GM12878 (cell line): ENCODE results near the gene ATG14. TPM values are rescaled to one million over a fixed set of nuclear protein-coding genes. Genes with fewer than 3 reads are reported as not detected.

Experiments used
- ATAC-seq: fragments of 200-7000 bp; cut with Tn5 transposase; 3 replicates; pipeline ENCODE4 v1.9.1; 2020; ENCODE audit warnings: mild to moderate bottlenecking, moderate library complexity
- BruUV-seq: library from RNA; stranded (reverse); fragments of 400-500 nt; replicated peaks from 2 replicates; lab custom pipeline; 2021; lab: Mats Ljungman, UMichigan
- CTCF ChIA-PET: fragments of 300-600 bp; sonication (Branson Sonifier 250); formaldehyde crosslinking; extraction: SDS; loops from one replicate; lab custom pipeline; 2021; ENCODE audit warnings: inconsistent platforms; lab: Yijun Ruan, JAX
- POLR2A ChIA-PET: fragments of 350-600 bp; formaldehyde crosslinking; extraction: SDS; loops from one replicate; lab custom pipeline; 2021; ENCODE audit warnings: inconsistent platforms; lab: Charles Lee
- RAD21 ChIA-PET: fragments of 300-600 bp; sonication (Branson Sonifier 250); formaldehyde crosslinking; loops from one replicate; lab custom pipeline; 2023; ENCODE audit warnings: antibody characterized with exemption; ENCODE audit not compliant: unreplicated experiment; lab: Charles Lee
- SMC1A ChIA-PET: fragments of 300-600 bp; sonication (Branson Sonifier 250); formaldehyde crosslinking; loops from one replicate; lab custom pipeline; 2023; ENCODE audit not compliant: unreplicated experiment, uncharacterized antibody; lab: Charles Lee
- DNase-seq: peaks from one replicate; pipeline ENCODE4 v3.0.0-alpha.2; 2011; ENCODE audit warnings: low read depth, low spot score
- FAIRE-seq: peaks from 3 replicates; lab custom pipeline; 2011; peaks lifted over from hg19 to GRCh38; lab: Jason Lieb, UNC
- H2AFZ ChIP-seq: 2 replicates; pipeline ENCODE4 v1.6.0; 2011; ENCODE audit warnings: low read depth, low read length, control low read depth; ENCODE audit not compliant: control insufficient read depth
- H3K27ac ChIP-seq: 2 replicates; pipeline ENCODE4 v1.5.1; 2011; ENCODE audit warnings: control low read depth; ENCODE audit not compliant: control insufficient read depth, insufficient read depth
- H3K27me3 ChIP-seq, 2 experiments: replicated peaks in 1 of 2; 2 replicates each; pipeline versions ENCODE4 v1.6.0 to v1.6.1; 2011; ENCODE audit warnings: low read length in 1 of 2; ENCODE audit not compliant: control insufficient read depth in 2 of 2, insufficient read depth in 2 of 2
- H3K36me3 ChIP-seq, 2 experiments: 2 replicates each; pipeline ENCODE4 v1.5.1; 2011; ENCODE audit warnings: low read length in 1 of 2; ENCODE audit not compliant: control insufficient read depth in 2 of 2, insufficient read depth in 2 of 2
- H3K4me1 ChIP-seq: 2 replicates; pipeline ENCODE4 v1.6.1; 2011; ENCODE audit warnings: mild to moderate bottlenecking, low read length, moderate library complexity, mixed read lengths; ENCODE audit not compliant: control insufficient read depth, insufficient read depth
- H3K4me2 ChIP-seq: 2 replicates; pipeline ENCODE4 v1.6.0; 2011; ENCODE audit warnings: control low read depth; ENCODE audit not compliant: control insufficient read depth, insufficient read depth
- H3K4me3 ChIP-seq: fragments of 200-600 bp; sonication (generic); 2 replicates; pipeline ENCODE4 v1.5.1; 2016
- H3K79me2 ChIP-seq: 2 replicates; pipeline ENCODE4 v1.6.0; 2011; ENCODE audit warnings: low read length; ENCODE audit not compliant: control insufficient read depth, insufficient read depth
- H3K9ac ChIP-seq: 2 replicates; pipeline ENCODE4 v1.8.0; 2011; ENCODE audit warnings: low read length, control low read depth, mixed read lengths; ENCODE audit not compliant: control insufficient read depth, insufficient read depth
- H3K9me3 ChIP-seq: replicated peaks from 3 replicates; pipeline ENCODE4 v1.5.1; 2011; ENCODE audit warnings: mild to moderate bottlenecking, low read length; ENCODE audit not compliant: control insufficient read depth, insufficient read depth
- H4K20me1 ChIP-seq: 2 replicates; pipeline ENCODE4 v1.6.0; 2011; ENCODE audit not compliant: control insufficient read depth, insufficient read depth
- CBX5 ChIP-seq: sonication (generic); IDR thresholded peaks from 2 replicates; pipeline ENCODE4 v1.6.1; 2016; ENCODE audit warnings: low read depth, moderate library complexity, mild to moderate bottlenecking, inconsistent platforms
- EGR1 ChIP-seq, 2 experiments: IDR thresholded peaks; 1 replicate in 1 of 2; 2 replicates in 1 of 2; pipeline ENCODE4 v1.6.1; 2011 to 2012; ENCODE audit warnings: low read depth in 2 of 2, low read length in 2 of 2, borderline replicate concordance in 1 of 2, mild to moderate bottlenecking in 1 of 2, moderate library complexity in 1 of 2
- GATAD2B ChIP-seq: fragments of 450-650 bp; conservative IDR thresholded peaks from 2 replicates; pipeline ENCODE4 v1.6.1; 2017; ENCODE audit warnings: low read depth, mild to moderate bottlenecking, moderate library complexity
- HDAC6 ChIP-seq: fragments of 200-600 bp; sonication (generic); IDR thresholded peaks from one replicate; pipeline ENCODE4 v1.8.0; 2017; ENCODE audit warnings: antibody characterized with exemption; ENCODE audit not compliant: unreplicated experiment
- HDGF ChIP-seq: fragments of 450-650 bp; IDR thresholded peaks from 2 replicates; pipeline ENCODE4 v1.6.1; 2016; ENCODE audit warnings: antibody characterized with exemption
- IRF4 ChIP-seq: IDR thresholded peaks from 2 replicates; pipeline ENCODE4 v1.6.1; 2011; ENCODE audit warnings: low read depth, low read length
- MAX ChIP-seq: IDR thresholded peaks from 2 replicates; pipeline ENCODE4 v1.6.1; 2012; ENCODE audit warnings: low read depth, low read length, improper control_type of control experiment
- MEF2B ChIP-seq: fragments of 450-650 bp; IDR thresholded peaks from 2 replicates; pipeline ENCODE4 v1.6.1; 2018; ENCODE audit warnings: mild to moderate bottlenecking, moderate library complexity; ENCODE audit not compliant: partially characterized antibody, poor library complexity, severe bottlenecking
- RUNX3 ChIP-seq: IDR thresholded peaks from 2 replicates; pipeline ENCODE4 v1.6.1; 2012; ENCODE audit warnings: low read length, inconsistent platforms
- SKIL ChIP-seq: fragments of 450-650 bp; IDR thresholded peaks from 2 replicates; pipeline ENCODE4 v1.6.1; 2017; ENCODE audit warnings: mild to moderate bottlenecking, low read depth, inconsistent platforms; ENCODE audit not compliant: poor library complexity, severe bottlenecking
- SREBF2 ChIP-seq: IDR thresholded peaks from 2 replicates; pipeline ENCODE4 v1.6.1; 2012; ENCODE audit warnings: mild to moderate bottlenecking, low read length
- ZNF24 ChIP-seq: fragments of 450-650 bp; IDR thresholded peaks from 2 replicates; pipeline ENCODE4 v1.6.1; 2017; ENCODE audit warnings: antibody characterized with exemption, mild to moderate bottlenecking
- ZNF384 ChIP-seq: IDR thresholded peaks from 2 replicates; pipeline ENCODE4 v1.6.1; 2012; ENCODE audit warnings: low read depth, mild to moderate bottlenecking, low read length, improper control_type of control experiment, borderline replicate concordance
- in situ Hi-C: fragments of 300-500 bp; cut with MboI; formaldehyde crosslinking; loops from 9 replicates; pipeline ENCODE4 v1.14.3; 2018; ENCODE audit warnings: mixed read lengths
- intact Hi-C: fragments of 100-400 bp; cut with micrococcal nuclease; formaldehyde crosslinking; loops from one replicate; pipeline ENCODE4 v1.14.2; 2022; ENCODE audit not compliant: unreplicated experiment
- polyA plus RNA-seq, 11 experiments: library from polyadenylated mRNA; depleted of rRNA in 4 of 11; unstranded in 6 of 11; stranded (reverse) in 5 of 11; fragments of >200 nt; fragmentation: Nextera tagmentation in 4 of 11; fragmentation: Illumina TruSeq in 1 of 11; extraction: Ambion mirVana in 4 of 11; extraction: Trizol in 1 of 11; gene quantifications; 1 replicate in 1 of 11; 2 replicates in 10 of 11; pipeline versions ENCODE4 v1.2.1 to v1.2.3, GENCODE V29; 2011 to 2016; ENCODE audit warnings: inconsistent platforms in 2 of 11, missing spikeins in 2 of 11, low read depth in 1 of 11
- total RNA-seq, 4 experiments: library from RNA; depleted of rRNA in 3 of 4; stranded (reverse); fragments of >200 nt in 3 of 4; fragmentation: Illumina TruSeq in 1 of 4; extraction: Trizol in 1 of 4; gene quantifications; 2 replicates each; pipeline versions ENCODE4 v1.2.1 to v1.2.3, GENCODE V29; 2013 to 2021
- TF ChIP-seq, protein P1 (sequence below): fragments of 450-650 bp; conservative IDR thresholded peaks from 2 replicates; pipeline ENCODE4 v1.6.1; 2017; ENCODE audit warnings: mild to moderate bottlenecking, moderate library complexity
- TF ChIP-seq, protein P2 (sequence below): fragments of 450-650 bp; IDR thresholded peaks from 2 replicates; pipeline ENCODE4 v1.6.1; 2016; ENCODE audit warnings: mild to moderate bottlenecking
- TF ChIP-seq, protein P3 (sequence below): fragments of 450-650 bp; IDR thresholded peaks from 2 replicates; pipeline ENCODE4 v1.6.1; 2017; ENCODE audit warnings: mild to moderate bottlenecking, moderate library complexity

The ATG14 gene
- total and polyA plus RNA-seq, 10 of the 15 experiments (the other 5 are each of a cell fraction or from before 2014, with no cell fraction given) = 1.1 to 6.4 (median 5.0) TPM

DNA sequence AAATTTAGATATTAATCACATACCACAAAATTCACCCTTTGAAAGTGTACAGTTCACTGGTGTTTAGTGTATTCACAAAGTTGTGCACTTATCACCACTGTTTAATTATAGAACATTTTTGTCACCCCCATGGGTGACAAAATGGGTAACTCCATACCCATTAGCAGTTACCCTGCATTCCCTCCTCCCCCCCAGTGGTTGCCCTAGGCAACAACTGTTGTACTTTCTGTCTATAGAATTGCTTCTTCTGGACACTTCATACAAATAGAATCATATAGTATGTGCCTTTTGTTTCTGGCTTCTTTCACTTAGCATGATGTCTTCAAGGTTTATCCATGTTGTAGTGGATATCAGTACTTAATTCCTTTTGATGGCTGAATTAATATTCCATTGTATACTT, 87.7 kb downstream of the ATG14 start:
- no peak overlapping the region for H3K4me3 ChIP-seq
- H3K36me3 ChIP-seq = no peaks in the 10 kb centered on the region
- no peaks in the 10 kb centered on the region for H3K27me3 ChIP-seq
- ChIA-PET POLR2A (no interaction called here), RAD21 (no interaction called here), SMC1A (no interaction called here), CTCF (interaction anchor here (1.3 kb wide), 1 partner anchor 30 kb away, joined by 3 read pairs; no protein-coding TSS in a partner anchor)
- no peaks in the 10 kb centered on the region for H4K20me1 ChIP-seq
- H3K4me2 ChIP-seq = no peak overlapping the region
- intact Hi-C loops = no loop called here
- H3K9me3 ChIP-seq = no peaks in the 10 kb centered on the region; the same call in 2 of the 3 replicates
- no peak for DNase-seq
- no TSS peak for BruUV-seq
- ATAC-seq = peak; percentile 49
- H3K9ac ChIP-seq = no peak overlapping the region
- H2AFZ ChIP-seq = no peak overlapping the region
- FAIRE-seq = no peak
- H3K79me2 ChIP-seq = peaks cover 6% of the 10 kb centered on the region
- H3K27ac ChIP-seq = no peak overlapping the region
- in situ Hi-C loops = no loop called here
- H3K4me1 ChIP-seq = peaks cover 17% of the 10 kb centered on the region
- TF ChIP-seq MAX (no peak), GATAD2B (no peak), SREBF2 (no peak), HDAC6 (no peak), EGR1 (IDR thresholded peaks at IDR 0.05; ENCODE audit: borderline replicate concordance in 1 of 2, low read depth in 2 of 2, low read length in 2 of 2) (no peak), HDGF (no peak), MEF2B (no peak), ZNF384 (no peak), ZNF24 (no peak), IRF4 (no peak), SKIL (no peak), RUNX3 (no peak), CBX5 (no peak)
- TF ChIP-seq, protein P1, sequence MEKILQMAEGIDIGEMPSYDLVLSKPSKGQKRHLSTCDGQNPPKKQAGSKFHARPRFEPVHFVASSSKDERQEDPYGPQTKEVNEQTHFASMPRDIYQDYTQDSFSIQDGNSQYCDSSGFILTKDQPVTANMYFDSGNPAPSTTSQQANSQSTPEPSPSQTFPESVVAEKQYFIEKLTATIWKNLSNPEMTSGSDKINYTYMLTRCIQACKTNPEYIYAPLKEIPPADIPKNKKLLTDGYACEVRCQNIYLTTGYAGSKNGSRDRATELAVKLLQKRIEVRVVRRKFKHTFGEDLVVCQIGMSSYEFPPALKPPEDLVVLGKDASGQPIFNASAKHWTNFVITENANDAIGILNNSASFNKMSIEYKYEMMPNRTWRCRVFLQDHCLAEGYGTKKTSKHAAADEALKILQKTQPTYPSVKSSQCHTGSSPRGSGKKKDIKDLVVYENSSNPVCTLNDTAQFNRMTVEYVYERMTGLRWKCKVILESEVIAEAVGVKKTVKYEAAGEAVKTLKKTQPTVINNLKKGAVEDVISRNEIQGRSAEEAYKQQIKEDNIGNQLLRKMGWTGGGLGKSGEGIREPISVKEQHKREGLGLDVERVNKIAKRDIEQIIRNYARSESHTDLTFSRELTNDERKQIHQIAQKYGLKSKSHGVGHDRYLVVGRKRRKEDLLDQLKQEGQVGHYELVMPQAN = no peak
- TF ChIP-seq, protein P2, sequence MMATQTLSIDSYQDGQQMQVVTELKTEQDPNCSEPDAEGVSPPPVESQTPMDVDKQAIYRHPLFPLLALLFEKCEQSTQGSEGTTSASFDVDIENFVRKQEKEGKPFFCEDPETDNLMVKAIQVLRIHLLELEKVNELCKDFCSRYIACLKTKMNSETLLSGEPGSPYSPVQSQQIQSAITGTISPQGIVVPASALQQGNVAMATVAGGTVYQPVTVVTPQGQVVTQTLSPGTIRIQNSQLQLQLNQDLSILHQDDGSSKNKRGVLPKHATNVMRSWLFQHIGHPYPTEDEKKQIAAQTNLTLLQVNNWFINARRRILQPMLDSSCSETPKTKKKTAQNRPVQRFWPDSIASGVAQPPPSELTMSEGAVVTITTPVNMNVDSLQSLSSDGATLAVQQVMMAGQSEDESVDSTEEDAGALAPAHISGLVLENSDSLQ = no peak
- TF ChIP-seq, protein P3, sequence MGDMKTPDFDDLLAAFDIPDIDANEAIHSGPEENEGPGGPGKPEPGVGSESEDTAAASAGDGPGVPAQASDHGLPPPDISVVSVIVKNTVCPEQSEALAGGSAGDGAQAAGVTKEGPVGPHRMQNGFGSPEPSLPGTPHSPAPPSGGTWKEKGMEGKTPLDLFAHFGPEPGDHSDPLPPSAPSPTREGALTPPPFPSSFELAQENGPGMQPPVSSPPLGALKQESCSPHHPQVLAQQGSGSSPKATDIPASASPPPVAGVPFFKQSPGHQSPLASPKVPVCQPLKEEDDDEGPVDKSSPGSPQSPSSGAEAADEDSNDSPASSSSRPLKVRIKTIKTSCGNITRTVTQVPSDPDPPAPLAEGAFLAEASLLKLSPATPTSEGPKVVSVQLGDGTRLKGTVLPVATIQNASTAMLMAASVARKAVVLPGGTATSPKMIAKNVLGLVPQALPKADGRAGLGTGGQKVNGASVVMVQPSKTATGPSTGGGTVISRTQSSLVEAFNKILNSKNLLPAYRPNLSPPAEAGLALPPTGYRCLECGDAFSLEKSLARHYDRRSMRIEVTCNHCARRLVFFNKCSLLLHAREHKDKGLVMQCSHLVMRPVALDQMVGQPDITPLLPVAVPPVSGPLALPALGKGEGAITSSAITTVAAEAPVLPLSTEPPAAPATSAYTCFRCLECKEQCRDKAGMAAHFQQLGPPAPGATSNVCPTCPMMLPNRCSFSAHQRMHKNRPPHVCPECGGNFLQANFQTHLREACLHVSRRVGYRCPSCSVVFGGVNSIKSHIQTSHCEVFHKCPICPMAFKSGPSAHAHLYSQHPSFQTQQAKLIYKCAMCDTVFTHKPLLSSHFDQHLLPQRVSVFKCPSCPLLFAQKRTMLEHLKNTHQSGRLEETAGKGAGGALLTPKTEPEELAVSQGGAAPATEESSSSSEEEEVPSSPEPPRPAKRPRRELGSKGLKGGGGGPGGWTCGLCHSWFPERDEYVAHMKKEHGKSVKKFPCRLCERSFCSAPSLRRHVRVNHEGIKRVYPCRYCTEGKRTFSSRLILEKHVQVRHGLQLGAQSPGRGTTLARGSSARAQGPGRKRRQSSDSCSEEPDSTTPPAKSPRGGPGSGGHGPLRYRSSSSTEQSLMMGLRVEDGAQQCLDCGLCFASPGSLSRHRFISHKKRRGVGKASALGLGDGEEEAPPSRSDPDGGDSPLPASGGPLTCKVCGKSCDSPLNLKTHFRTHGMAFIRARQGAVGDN = no peak
